GM19023 (cell line): ENCODE results near the gene SYT1.

Source experiments
- ATAC-seq: cut with Tn5 transposase; IDR thresholded peaks from one replicate; pipeline ENCODE4 v1.9.1; 2021; ENCODE audit warnings: mild to moderate bottlenecking, moderate library complexity; ENCODE audit not compliant: unreplicated experiment

The SYT1 gene

DNA sequence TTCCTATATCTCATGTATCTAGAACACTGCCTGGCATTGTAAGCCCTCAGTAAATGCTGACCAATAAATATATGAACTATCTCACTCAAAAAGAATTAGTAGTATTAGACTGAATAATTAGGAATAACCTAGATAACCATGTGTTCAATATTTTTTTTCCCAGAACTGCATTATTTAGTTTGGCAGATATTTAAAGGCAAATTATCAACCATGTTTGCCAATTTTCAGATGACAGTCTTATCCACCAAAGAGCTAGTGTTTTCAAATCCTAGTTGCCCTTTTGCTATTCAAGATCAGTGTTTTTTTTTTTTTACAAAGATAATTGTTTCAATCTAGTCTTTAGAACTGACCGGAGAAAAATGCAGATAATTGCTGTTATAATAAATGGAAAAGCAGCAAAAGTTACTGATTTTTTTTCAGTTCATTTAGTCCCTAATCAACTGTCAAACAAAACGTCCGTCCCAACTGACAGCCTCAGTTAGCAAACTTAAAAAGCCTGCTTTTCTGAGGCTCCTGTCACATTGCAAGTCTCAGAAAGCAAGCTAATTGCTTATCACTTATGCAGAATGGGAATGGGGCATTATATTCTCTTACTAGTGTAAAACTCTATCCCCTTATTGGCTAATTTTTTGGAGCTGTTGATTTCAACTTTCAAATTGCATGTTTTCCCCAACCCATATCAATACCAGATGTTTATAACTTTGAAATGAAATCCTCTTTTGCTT is 623.0 kb downstream of the SYT1 start:
- ATAC-seq: no peak
